Liver (tissue), 3 donors: ENCODE measurements around the gene ADAMTS3.

Experiments
- EGR1 ChIP-seq, 2 donors: IDR thresholded peaks; 2 replicates each; pipeline ENCODE4 v1.6.1; 2016 to 2018; ENCODE audit warnings: antibody characterized with exemption in 2 of 2, low read depth in 2 of 2
- RAD21 ChIP-seq, 2 donors: IDR thresholded peaks; 2 replicates each; pipeline ENCODE4 v1.6.1; 2016; ENCODE audit warnings: antibody characterized with exemption in 2 of 2, mild to moderate bottlenecking in 2 of 2
- SP1 ChIP-seq: IDR thresholded peaks from 2 replicates; pipeline ENCODE4 v1.6.1; 2018; ENCODE audit warnings: antibody characterized with exemption, mild to moderate bottlenecking
- TF ChIP-seq, protein P1 (sequence below): fragments of 150-350 bp; IDR thresholded peaks from 2 replicates; pipeline ENCODE4 v1.5.1; 2017; ENCODE audit warnings: improper control_type of control experiment, low read depth, low read length; ENCODE audit not compliant: missing input control
- donor health status: healthy.
- donor health status: healthy.

DNA sequence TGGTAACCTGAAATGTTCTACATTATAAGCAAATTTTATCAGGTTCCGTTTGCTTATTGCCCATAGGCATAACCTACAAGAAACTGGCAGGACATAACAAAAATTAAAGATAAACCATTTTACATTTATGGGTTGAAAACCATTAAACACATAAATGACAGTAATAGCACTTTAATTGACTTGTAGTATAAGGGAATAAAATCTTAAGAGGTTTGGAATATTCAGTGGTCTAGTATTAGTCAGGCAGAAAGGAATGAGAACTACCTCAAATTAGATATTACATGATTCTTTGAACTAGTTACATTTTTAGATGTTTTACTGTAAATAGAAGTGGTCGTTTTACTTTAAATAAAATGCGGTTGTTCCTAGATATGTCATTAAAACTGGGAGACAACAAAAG is 111.9 kb downstream of the ADAMTS3 start:
- TF ChIP-seq, protein P1, sequence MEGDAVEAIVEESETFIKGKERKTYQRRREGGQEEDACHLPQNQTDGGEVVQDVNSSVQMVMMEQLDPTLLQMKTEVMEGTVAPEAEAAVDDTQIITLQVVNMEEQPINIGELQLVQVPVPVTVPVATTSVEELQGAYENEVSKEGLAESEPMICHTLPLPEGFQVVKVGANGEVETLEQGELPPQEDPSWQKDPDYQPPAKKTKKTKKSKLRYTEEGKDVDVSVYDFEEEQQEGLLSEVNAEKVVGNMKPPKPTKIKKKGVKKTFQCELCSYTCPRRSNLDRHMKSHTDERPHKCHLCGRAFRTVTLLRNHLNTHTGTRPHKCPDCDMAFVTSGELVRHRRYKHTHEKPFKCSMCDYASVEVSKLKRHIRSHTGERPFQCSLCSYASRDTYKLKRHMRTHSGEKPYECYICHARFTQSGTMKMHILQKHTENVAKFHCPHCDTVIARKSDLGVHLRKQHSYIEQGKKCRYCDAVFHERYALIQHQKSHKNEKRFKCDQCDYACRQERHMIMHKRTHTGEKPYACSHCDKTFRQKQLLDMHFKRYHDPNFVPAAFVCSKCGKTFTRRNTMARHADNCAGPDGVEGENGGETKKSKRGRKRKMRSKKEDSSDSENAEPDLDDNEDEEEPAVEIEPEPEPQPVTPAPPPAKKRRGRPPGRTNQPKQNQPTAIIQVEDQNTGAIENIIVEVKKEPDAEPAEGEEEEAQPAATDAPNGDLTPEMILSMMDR = no peak
- TF ChIP-seq RAD21 (IDR thresholded peaks at IDR 0.05) (no peak), SP1 (no peak), EGR1 (IDR thresholded peaks at IDR 0.05; ENCODE audit: low read depth in 2 of 2) (no peak)
